GM04503 (cell line): ENCODE measurements around the gene ZBTB7C.

Experiments
- DNase-seq: peaks from one replicate; pipeline ENCODE4 v3.0.0-alpha.2; 2012; ENCODE audit warnings: low read depth

The ZBTB7C gene

DNA sequence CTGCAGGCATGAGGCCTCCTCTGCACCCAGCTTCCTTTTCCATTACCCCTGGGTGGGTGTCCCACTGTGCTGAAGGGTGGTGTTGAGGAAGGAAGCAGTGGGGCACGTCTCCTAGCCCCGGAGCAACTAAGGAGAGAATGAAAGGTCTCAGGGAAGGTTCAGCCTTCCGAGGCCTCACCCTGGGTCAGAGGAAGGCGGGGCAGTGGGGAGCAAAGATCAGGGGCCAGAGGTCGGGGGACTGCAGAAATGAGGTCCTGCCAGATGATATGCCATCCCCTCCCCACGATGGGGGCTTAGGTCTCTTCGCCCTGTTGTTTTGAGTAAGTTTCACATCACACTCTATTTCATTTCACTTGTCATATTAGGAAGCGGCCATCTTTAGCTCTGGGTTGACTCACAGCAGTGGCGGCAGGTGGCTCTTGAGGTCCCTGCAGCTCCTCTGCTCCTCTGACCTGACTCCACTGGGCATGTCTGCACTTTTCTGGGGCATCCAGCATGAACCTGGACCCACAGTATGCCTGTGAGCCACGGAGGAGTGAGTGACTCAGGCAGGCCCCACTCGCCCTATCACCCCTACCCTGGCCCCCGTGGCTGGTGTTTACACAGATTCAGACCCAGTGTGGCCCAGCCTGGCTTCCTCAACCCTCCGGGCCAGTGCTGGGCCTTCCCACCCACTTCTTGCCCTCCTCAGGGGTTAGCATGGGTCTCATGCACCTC, 325.0 kb downstream of the ZBTB7C start:
- no peak for DNase-seq

- DNase-seq: no peak
These were observed 328.6 kb downstream of the ZBTB7C start for GRCh38 chr18:48080546-48080945.

- DNase-seq: no peak
These were observed 329.3 kb downstream of the ZBTB7C start for GRCh38 chr18:48079885-48080284.

- DNase-seq: no peak
These were observed 330.7 kb downstream of the ZBTB7C start for GRCh38 chr18:48078448-48078847.

DNA sequence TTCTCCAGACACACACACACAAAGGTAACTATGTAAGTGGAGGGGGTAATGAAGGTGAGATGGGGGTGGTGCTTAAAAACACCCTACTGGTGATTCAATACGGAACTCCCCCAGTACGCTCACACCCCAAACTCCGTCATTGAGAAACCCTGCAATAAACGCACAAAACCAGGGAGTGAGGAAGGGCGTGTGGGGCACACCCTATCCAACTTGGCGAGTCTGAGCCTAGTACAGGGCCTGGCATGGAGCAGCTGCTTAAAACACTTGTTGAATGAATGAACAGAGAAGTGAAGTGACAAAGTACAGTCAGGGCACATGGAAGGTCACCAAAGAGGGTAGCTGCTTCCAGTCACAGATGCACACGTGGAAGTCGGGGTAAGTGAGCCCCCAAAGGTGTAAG, 331.9 kb downstream of the ZBTB7C start:
- no peak for DNase-seq

DNA sequence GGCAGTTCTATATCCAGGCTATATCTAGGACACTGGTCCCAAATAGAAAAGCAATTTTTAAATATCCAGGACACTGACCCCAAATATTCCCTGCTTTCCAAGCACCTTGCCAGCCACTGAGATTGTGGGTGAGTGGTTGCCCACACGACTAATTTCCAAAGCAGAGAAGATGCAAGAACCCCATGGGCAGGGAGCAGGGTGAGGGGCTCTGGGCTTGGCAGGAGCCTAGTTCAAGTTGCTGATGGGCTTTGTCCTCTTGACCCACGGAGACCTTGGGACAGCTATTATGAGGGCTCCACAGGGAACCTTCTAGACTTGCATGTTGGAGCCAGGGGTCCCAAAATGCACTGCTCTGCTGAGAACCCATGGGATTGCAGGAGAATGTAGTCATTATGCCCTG, 332.7 kb downstream of the ZBTB7C start:
- no peak for DNase-seq

- no peak for DNase-seq
These were observed 333.5 kb downstream of the ZBTB7C start for GRCh38 chr18:48075707-48076093.

GRCh38 chr18:48074929-48075706, 334.1 kb downstream of the ZBTB7C start:
- DNase-seq: no peak

GRCh38 chr18:48073211-48073930, 335.8 kb downstream of the ZBTB7C start:
- DNase-seq: no peak

DNA sequence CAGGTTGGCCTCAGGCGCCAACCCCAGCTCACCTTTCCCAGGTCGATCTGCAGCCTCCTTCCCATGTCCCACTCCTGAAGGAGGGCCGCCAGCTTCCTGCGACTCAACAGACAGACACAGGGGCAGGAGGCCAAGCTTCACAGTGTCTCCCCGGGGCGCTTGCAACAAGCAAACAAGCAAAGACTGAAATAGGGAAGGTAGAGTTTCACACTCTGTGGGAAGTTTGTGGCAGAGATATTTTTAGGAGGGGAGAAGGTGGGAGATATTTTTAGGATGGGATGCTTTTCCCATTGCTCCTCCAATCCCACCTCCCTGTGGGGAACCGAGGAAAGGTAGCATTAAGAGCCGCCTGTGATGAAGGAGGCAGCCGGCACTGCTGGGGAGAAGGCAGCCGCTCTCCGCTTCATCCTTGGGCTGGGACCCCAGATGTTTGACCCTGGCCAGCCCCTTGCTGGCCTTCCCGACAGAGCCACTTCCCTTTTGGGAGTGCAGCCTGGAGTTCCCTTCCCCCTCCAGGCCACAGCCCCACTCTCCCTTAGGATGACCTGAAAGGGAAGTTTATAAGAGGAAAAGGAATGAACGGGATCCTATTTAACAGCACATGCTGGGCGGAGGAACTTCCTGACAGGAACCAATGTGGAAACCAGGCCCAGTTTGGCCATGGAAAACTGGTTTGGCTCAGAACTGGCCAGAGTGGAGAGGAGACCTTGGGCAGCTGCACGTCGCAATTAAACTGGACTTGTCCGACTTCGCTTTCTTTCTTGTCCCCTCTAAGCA, 336.6 kb downstream of the ZBTB7C start:
- no peak for DNase-seq

DNA sequence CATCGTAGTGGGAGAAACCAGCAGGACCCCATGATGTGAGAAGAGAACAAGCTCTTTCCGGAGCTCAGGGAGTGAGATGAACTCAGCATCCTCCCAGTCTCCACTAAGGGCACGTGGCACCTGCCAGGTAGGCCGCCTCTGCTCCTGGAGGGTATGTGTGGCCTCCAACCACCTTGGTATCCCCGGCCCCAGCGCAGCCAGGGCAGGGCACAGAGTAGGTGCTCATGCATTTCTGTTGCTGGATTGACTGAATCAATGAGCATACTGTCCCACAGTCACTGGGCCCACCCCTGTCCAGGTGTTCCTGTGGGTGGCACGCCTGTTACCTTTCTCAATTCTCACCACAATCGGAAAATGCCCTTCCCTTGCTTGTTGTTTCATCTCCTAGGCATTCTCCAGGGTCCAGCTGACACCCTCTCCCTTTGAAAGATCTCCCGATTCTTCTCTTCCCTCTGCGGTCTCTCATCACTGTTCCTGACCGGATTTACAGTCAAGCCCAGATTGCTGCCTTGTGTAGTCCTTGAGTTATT, 340.2 kb downstream of the ZBTB7C start:
- no peak for DNase-seq

DNA sequence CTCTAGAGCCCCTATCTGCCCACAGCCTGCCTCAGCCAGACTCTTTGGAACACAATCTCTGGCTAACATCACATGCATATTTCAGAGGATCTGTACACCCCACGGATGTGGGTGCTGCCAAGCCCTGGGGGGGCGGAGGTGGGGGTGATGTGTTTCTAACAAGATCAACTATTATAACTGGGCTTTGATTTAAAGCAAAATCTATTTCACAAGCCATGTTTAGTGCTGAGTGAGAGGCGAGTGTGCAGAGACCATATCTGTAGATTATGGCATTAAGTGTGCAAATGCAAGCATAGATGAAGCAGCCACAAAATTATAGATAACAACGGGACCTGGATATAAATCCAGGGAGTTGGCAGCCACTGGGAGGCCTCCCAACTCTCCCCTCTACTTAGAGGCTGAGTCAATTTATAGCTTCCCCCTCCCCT, 342.9 kb downstream of the ZBTB7C start:
- no peak for DNase-seq

GRCh38 chr18:48065601-48065995, 343.6 kb downstream of the ZBTB7C start:
- no peak for DNase-seq

DNA sequence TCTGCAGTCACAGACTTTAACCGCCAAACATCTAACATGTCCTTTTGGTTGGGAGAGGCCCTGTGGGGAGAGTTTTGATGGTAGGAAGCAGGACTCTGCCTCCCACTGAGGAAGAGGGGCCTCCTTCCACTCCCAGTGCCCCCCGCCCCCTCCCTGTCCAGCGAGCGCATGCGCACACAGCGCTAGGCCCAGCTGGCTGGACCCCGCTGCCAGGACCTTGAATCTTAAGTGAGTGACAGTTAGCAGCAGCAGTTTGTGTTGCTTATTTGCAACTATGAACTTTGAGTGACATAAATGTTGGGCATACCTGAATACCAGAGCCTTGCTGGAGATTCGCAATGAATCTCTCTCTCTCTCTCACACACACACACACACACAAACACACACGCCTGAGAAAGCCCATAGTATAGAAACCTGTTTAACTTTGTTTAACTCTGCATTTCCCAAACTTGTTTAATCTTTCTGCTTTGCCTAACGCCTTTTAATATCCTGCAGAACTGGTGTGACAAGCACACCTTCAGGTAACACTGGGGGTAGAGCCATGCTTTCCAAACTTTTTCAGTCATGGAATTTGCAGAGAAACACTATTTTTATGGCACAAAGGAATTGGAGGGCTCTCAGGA, 344.1 kb downstream of the ZBTB7C start:
- no peak for DNase-seq

- DNase-seq: no peak
These were observed 347.2 kb downstream of the ZBTB7C start for GRCh38 chr18:48061781-48062570.

DNA sequence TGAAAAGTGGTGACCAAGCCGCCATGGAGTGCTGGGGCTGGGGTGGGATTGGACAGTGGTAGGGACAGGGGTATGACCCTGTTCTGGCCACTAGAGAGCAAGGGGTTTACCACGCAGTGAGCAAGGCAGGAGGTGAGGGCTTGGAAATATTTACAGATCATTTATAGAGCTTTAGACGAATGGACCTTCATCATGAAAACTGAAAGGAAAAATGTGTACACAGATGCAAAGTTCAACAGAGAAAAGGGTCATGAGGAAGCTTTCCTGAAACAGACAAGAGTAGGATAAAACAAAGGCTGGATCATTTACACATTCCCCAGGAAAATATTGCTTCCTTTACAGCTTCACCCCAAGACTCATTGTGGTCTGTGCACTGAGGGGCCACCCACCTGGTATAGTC, 348.2 kb downstream of the ZBTB7C start:
- no peak for DNase-seq

- DNase-seq: no peak
These were observed 348.8 kb downstream of the ZBTB7C start for GRCh38 chr18:48060346-48060745.

DNA sequence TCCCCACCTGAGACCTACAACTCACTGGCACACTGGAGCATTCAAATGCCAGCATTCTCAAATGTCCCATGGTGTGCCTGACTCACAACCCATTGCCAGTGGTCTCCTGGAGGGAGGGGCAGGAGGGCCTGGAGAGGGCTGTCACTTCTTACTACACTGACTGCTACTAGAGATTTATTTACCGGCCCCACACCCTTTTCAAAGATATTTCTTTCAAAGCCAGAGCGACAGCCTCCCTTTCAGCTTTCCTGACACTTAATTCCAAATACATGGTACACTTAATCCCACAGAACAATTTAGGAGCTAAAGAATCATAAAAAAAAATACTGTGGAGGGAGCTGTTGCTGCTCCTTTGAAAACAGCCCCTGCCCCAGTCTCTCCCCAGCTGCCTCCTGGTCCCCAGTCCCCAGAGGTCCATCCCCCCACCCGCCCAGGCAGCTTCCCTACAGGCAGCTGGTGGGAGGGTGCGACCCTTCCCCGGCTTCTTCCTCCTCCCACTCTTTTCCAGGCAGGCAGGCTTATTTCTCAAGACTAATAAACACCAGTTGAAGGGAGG, 349.6 kb downstream of the ZBTB7C start:
- no peak for DNase-seq

DNA sequence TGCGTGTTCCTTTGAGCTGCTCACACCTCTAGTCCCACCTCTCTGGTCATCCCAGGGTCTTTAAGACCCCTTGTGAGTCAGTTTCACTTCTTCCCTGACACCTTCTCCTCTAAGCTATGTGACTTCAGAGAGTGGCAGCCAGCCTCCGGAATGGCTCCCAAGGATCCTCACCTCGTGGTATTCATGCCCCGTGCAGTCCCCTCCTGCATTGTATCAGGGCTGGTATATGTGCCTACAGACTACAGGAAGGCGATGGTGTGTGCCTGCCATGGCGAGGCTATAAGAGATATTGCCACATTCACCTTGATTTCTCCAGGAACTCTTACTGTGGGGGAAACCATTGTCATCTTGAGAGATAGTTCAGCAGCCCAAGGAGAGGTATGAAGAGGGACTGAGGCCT, 350.7 kb downstream of the ZBTB7C start:
- DNase-seq: no peak

- no peak for DNase-seq
These were observed 352.2 kb downstream of the ZBTB7C start for GRCh38 chr18:48057018-48057417.
